Right lung (tissue), 5 donors: ENCODE data around the gene LDB2. TPM values are rescaled to one million over a fixed set of nuclear protein-coding genes. Genes with fewer than 3 reads are reported as not detected.

ENCODE experiments used
- DNase-seq, 2 donors: peaks; one replicate each; pipeline ENCODE4 v3.0.0-alpha.2; 2013
- polyA plus RNA-seq, 5 donors: library from polyadenylated mRNA; unstranded; fragments of 120-200 nt; gene quantifications; one replicate each; pipeline versions ENCODE4 v1.2.1 to v1.2.3, GENCODE V29; 2013; ENCODE audit warnings: inconsistent platforms in 1 of 5, low replicate concordance in 1 of 5; ENCODE audit not compliant: insufficient read length in 5 of 5, insufficient read depth in 1 of 5

The LDB2 gene
- polyA plus RNA-seq, 5 donors, result 72.5 to 102 (median 87.9) TPM

DNA sequence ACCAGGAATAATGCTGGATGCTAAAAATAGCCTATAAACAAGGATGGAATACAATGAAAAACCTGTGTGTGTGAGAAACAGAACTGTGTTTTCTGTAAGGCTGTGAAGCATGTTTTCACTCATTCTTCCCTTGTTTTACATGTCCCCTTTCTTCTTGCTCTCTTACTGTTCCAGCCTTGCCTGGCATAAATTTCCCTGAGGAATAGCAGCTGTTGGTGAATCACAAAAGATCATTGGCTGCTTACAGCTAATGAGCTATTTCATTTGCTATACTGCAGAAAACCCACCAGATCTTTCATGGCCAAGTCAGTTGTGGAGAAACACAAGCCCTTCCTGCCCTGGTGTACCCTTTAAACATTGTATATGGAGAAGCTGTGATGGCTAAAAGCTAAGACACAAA is 91.1 kb downstream of the LDB2 start:
- no peak for DNase-seq

DNA sequence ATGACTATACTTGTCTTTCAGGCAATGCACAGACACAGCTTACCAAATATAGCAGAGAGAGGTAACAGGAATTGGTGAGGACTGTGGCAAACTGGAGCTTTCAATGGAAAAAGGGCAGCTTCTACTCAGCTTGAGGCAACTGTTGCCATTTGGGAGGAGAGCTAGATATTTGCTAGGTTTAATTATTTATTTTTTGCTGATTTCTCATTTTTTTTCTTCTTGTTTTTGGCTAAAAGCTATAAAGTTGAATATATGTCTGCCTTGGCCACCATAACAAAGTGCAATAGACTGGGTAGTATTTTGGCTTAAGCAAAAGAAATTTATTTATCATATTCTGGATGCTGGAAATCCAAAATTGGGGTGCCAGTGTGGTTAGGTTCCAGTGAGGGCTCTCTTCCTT is 93.9 kb downstream of the LDB2 start:
- no peak for DNase-seq

DNA sequence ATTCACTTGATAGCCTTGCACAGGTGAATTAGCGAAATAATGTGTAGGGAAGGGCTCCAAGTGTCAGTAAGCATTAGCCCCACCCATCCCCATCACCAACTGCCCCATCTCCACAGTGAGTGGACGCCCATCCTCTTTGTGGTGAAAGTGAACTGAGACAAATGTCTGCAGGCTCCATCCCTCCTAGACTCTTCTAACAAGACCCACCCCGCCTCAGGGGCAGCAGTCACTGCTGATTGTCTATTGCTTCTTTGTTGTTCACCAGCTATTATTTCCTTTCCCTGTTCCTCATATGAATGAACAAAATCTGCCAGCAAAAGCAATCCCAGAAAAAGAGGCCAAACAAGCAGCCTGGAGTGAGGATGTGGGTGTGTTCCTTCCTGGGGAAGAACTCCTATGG is 96.4 kb downstream of the LDB2 start:
- DNase-seq, result no peak

DNA sequence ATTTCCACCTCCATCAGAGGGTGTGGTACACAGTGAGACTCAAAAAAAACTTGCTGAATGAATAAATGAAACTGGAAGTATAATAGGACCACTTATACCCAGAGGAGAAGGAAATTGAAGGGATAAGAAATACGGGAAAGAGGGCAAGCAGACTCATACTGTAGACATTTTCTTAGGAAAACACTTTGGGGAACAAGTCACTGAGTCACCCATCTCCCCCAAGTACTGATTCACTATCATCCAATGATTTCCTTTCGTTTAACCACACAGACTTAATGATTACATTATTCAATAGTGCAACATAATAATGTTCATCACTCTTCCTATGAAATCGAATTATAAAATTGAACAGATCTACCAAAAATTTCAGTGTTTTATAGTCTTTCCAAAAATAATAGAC is 97.1 kb downstream of the LDB2 start:
- no peak for DNase-seq

DNA sequence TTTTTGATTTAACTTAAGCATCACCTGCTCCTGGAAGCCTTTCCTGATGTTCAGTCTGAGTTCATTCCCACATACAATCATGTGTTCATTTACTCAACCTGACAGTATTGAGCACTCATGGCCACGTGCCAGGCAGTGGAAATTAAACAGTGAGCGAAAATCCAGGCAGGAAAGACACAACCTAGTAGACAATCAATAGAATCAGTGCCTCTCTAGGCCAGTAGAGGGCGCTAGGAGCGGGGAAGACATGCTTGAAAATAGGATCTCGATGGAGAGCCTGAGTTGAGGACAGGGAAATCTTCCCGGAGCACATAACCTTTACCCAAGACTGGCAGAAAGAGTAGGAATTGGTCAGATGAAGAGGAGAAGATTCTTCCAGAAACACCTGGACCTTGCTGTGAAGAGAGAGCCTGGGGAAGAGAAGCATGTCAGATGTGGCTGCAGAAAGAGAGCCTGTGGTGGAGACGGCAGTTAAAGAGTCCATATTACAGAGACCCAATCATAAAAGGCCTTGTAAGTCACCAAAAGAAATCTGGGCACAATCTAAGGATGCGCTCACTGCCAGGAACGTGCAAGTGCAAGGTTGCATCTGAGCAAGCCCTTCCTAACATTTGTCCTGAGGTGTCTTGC is 103.5 kb downstream of the LDB2 start:
- no peak for DNase-seq

DNA sequence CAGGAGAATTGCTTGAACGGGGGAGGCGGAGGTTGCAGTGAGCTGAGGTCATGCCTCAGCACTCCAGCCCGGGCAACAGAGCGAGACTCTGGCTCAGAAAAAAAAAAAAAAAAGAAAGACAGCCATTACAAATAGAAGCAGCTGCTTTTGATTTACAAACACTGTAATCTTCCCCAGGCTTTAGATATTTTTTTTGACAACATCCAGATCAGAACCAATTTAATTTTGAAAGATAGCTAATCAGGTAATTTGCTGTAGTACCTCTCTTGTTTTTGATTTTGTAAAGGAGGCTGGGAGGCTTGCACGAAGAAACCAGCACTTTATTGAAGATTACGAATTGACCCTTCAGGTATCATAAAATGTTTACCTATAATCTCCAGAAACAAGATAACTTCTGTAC is 107.0 kb downstream of the LDB2 start:
- DNase-seq, result no peak

DNA sequence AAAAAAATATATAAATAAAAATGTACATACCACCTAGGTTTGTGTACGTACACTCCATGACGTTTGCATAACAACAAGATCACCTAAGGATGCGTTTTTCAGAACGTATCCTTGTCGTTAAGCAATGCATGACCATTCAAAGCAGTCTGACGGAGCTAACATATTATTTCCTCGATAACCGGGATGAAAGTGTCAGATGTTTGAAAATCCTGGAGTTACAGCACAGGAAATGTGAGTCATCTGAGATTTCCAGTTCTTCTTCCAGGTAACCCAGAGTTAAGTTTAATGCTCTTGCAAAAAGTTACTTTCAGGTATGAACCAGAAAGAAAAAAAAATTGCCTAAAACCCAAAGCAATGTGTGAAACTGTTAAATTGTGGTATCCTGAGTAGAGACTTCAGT is 107.9 kb downstream of the LDB2 start:
- DNase-seq, result no peak

DNA sequence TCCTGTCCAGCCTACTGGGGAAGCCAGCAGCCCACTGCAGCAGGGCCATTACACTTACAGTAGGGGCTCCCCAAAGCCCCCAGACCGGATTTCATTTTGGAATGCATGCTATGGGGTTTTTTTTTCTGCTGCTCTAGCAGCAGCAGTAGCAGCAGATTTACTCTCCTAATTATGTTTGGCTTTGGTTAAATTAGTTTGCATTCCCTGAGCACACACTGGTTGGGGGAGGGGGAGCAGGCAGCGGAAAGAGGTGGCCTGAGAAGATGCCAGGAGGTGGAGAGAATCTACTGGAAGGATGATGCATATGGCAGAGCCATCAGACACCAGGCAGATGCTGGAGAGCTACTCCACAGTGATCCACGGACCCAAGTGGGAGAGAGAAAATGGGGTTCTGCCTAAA is 109.6 kb downstream of the LDB2 start:
- no peak for DNase-seq

DNA sequence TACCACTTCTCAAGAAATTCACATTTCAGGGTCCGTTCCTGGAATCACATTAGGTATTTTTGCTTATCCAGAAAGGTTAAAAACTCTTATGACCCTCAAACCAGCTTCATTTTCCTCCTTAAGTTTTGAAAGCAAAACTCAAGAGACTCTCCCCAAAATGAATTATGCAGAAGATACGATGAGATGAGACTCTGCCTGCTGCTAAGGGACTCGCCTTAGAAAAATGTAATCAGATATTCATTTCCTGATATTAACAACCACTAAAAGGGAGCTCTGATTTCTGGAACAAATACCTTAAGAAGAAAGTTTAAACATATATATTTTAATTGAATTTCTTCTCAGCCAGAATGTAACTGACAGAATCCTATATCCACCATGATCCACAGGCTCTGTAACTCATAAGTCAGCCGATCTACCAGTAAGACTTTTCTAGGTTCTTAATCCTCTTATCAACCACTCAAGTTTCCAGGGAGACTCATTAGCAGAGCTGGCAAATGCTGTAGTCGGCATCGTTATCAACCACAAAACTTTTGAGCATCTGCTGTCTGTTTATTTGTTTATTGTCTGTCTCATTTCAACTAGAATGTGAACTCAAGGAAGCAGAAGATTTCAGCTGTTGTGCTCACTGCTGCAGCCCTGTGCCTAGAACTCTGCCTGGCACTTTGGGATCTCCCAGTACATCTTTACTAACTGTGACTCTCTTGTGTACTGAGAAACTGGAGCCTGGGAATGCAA is 112.5 kb downstream of the LDB2 start:
- no peak for DNase-seq

DNA sequence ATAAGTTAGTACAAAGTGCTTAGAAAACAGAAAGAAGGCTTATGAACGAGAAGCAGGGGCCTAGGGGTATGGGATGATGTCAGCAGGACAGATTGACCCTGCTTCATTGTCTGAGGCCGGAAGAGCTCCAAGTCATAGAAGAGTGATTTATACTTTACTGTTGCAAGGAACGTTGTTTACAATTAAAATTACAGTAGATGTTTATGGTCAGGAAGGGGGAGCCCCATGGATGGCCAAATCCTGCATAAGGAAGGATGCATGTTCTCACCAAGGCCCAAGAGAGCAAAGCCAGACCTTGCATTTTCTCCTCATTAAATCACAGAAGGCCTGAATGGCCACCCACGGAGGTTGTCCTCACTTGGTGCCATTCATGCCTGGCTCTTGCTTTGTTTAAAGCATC is 115.3 kb downstream of the LDB2 start:
- DNase-seq, result no peak

DNA sequence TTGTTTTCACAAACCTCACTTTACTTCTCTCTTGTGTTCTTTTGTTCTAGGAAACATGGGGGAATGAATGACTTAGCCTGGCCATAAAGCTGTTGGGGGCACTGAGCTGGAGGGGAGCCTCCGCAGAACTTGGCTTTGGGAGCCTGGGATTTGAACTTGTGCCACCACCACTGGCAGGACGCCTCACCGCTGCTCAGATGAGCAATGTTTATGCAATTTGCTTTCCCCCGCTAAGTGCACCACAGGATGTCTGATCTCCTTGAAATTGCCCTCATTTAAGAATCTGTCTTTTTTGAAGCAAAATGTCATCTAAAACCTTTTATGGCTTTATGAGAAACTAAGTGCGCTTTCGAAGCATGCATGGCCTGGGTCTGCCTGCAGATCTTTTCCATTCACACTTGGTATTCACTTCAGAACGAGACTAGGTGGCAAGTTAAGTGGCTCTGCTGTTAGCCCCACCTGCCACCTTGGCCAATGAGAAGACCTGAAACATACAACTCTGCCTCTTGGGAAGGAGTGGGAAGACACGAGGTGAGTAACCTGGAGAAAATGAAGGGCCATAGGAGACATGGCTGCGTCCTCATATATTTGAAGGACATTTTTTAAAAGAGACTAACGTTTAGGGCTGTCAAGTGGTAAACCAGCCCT is 119.3 kb downstream of the LDB2 start:
- DNase-seq, result no peak

DNA sequence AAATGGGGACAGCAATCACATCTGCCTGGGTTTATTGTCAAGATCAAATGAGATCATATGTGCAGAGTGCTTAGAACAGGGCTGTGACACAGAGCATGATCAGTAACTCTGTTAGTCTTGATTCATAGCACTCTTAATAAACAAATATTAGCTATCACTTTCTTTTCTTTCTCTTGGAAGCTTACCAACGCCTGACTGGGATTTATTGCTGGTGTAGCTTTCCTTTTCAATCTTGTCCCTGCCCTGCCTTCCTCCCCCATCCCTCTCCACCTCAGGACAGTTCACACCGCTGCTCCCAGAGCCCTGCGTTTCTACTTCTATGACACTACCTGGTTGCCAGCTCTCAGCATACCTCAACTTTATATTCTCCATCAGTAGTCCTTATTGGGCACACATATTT is 120.7 kb downstream of the LDB2 start:
- no peak for DNase-seq

DNA sequence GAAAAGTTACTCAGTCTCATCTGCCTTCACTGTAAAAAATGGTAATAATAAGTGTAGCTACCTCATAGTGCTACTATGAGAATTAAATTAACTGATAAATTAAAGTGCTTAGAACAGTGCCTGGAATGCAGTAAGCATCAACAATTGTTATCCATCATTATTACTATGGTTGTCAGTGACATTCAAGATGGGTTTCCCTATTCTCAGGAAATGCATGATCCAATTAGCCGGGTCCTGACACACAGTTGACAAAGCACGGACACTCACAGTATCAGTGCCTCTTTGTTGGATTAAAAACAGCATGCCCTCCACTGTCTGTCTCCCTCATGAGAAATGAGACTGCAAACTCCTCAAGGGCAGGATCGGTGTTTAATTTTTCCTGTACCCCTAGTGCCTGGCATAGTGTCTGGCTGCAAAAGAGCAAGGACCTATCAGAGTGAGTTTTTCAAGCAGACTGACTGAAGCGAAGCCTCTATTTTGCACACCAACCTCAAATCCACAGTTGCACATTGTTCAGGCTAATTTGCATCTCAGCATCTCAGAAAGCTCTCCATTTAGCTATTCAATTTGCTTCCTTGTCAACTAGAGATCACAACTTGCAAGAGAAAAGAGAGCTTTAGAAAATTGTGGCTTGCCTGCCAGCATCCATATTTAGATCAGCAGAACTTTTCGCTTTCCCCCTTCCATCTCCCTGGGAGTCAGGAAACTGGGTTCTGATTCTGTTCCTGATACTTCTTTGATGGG is 122.9 kb downstream of the LDB2 start:
- DNase-seq, result no peak

DNA sequence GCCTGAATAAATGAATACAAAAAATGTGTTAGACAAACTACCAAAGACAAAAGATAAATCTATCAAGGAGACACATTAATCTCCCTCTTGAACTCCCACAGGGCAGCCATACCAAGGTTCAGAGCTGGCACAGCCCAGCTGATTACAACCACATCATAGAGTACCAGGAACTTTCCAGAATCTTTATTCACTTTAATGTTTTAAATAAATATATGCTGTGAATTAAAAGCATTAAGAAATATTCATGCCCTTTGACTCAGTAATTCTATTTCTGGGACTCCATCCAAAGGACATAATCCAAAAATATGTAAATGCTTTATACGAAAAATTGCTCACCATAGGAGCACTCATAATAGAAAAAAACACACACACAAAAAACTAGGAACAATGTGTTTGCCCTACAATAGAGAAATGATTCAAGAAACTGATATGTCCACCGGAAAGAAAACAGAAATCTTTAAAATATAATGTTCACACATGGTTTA is 126.0 kb downstream of the LDB2 start:
- peak; percentile 61 to 63 for DNase-seq

DNA sequence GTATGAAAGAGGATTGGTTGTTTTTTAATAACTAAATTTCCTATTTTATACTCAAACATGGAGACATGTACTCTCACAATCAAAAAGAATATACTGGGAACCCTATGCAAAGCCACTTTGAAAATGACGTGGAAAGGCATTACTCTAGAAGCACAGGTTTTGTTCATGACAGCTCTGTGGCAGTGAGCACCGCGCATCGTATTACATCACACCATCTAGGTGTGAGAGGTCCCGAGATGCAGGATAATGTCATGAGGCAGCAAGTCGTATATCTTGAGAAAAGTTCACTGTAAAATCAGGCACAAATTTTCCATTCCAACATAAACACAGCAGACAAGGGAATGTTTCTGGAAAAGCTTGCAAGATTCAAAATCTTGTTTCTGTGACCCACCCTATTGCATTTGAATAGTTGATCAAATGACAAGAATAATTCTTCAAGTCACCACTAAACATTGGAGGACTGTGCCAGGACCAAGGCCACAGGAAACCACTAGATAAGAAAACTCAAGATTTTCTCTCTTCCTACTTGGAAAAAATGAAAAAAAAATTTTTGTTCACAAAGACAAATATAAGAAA is 127.6 kb downstream of the LDB2 start:
- DNase-seq, result no peak

DNA sequence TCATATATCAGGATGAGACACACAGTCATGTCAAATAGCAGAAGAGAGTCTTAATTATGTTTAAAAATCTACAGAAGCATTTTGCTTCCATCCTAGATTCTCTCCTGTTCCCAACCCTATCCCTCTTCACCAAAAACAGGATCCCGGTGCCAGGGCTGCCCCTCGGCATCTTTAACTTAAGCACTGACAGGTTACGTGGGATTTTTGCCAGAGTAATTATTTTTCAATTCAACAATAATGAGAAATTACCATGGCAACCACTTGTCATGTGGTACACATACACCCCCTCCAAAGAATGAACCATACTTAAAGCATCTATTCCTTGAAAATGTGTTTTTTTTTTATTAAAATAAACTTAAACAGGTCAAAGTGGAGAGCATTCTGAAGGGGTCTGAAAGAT is 130.6 kb downstream of the LDB2 start:
- DNase-seq, result no peak

DNA sequence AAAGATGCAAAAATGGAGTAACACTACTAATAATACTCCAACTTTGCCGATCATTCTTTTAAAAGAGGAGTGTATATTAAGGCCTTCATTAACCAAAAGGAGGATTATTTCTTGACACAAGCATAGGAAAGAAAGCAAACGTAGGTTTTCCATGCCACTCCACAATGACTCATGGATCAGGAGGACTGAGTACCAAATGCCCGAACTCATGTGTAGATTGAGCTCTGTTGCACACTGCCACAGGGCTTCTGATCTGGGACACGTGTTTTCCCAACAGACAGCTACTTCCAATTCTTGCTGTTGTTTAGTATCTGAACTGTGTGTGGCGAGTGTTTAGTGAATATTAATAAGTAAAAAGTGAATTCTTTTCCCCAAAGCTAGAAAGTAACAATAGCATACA is 131.2 kb downstream of the LDB2 start:
- no peak for DNase-seq

DNA sequence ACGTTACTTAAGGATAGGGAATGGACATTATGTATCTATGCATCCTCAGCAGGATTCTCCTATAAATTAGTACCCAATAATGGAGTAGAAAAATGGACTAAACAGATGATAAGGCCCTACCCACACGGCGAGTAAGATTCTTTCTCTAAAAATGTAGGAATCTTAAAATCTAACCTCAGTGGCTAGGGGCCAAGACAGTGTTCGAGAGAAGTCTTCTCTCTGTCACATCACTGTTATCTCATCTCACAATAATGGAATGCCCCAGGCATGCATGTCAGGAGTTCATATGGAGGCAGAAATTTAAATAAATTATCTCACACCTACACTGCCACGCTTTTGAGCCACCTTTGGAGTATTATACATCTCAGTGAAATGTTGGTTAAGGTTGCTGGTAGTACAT is 132.9 kb downstream of the LDB2 start:
- no peak for DNase-seq

DNA sequence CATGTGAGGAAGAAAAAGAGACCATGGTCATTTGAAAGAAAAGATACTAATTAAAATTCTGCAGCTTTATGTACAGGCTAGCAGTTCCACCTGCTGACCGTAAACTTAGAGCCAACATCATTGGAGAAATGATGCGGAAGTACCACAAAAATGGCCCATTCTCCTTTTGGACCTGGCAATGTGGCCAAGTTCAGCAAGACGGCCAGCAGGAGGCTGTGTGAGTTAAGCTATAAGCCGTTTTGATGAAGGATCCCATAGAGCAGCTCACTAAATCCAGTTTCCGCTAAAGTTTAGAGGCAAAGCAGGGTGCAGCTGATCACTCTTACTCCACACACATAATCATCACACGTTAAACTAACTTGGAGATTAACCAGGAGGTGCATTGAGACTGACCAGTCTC is 133.8 kb downstream of the LDB2 start:
- DNase-seq, result no peak

DNA sequence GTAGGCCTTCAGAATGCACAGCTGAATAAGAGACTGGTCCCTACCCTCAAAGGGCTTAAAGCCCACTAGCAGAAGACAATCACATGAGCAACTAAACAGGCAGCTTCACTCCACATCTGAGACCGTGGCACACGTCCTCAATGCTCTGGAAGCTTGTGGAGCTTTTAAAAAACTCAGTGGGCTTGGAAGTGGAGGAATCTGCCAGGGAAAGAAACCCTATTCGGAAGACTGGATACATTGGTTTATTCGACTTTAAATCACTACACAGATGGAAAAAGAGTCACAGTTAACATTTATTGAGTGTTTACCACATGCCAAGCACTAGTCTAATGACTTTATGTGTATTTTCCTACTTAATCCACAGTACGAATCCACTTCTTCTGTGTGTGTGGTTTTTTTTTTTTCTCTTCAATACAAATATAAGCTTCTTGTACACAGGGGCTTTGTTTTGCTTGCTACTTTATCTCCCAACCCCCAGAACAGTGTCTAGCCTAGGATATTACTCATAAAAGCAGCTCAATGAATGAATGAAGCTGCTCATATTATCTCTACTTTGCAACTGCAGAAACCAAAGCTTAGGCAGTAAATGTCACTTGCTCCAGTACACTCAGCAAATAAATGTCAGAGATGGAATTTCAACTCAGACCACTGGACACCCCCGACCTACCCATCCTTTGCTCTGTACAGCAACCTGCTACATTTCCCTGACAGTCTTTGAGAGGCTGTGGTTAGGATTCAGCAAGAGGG is 137.7 kb downstream of the LDB2 start:
- no peak for DNase-seq

DNA sequence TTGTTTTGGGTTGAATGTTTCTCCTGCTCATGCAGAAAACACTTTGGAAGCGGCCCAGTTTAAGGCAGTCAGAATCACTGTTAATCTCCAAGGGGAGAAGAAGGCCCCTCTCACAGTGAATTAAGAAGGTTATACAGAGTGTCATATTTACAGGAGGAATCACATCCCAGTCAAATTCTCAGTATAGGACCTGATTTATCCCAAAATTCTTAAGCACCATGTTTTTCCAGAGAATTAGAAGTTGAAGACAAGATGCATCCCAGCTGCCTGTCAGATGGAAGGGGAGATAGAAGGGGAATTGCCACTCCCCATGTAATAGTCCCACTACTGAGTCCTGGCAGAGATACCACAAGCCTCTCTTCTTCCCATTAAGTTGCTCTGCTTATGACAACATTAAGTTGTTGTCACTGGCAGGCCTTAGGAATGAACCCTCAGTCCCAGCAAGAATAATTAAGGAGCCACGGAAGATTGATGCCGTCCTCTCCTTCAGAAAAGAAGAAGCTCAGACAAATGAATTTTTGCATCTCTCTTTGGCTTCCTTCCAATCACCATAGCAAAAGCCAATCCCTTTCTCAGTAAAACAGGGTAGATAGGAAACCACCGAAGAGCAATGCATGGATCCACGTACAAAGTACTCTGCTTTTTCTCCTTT is 138.4 kb downstream of the LDB2 start:
- peak; percentile 70 to 72 for DNase-seq
